Testis (tissue), 2 donors: Measurements from ENCODE around the gene TRMT10B.
"Not testable (repeated sequence)": the region's sequence is repeated elsewhere in the genome, so short reads cannot be mapped to it uniquely, and the experiment has no call there.

ENCODE experiments used
- CTCF ChIP-seq, 3 experiments: fragments of 450-650 bp in 2 of 3; fragments of 200-600 bp in 1 of 3; sonication (generic) in 1 of 3; IDR thresholded peaks; one replicate each; pipeline ENCODE4 v1.5.1; 2016 to 2019; ENCODE audit warnings: antibody characterized with exemption in 3 of 3, mild to moderate bottlenecking in 2 of 3, moderate library complexity in 1 of 3
- POLR2A ChIP-seq: fragments of 450-650 bp; IDR thresholded peaks from one replicate; pipeline ENCODE4 v1.6.1; 2017; ENCODE audit warnings: antibody characterized with exemption, mild to moderate bottlenecking, moderate library complexity

DNA sequence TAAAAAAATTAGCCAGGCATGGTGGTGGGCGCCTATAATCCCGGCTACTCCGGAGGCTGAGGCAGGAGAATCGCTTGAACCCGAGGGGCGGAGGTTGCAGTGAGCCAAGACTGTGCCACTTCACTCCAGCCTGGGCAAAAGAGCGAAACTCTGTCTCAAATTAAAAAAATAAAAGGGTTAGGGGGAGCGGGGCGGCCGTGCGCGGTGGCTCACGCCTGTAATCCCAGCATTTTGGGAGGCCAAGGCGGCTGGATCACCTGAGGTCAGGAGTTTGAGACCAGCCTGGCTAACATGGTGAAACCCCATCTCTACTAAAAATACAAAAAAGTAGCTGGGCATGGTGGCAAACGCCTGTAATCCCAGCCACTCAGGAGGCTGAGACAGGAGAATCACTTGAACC is 56.1 kb downstream of the TRMT10B start:
- not testable (repeated sequence) for TF ChIP-seq CTCF (IDR thresholded peaks at IDR 0.05); POLR2A
